Loucy (cell line): ENCODE measurements around the gene KLK3.

ENCODE experiments used
- CTCF ChIP-seq: fragments of 200-600 bp; sonication (generic); conservative IDR thresholded peaks from 2 replicates; pipeline ENCODE4 v1.5.1; 2014; ENCODE audit warnings: mild to moderate bottlenecking, antibody characterized with exemption, low read length
- EZH2phosphoT487 ChIP-seq: fragments of 200-600 bp; IDR thresholded peaks from 2 replicates; pipeline ENCODE4 v1.6.1; 2018; ENCODE audit warnings: antibody characterized with exemption, mild to moderate bottlenecking, moderate library complexity, borderline replicate concordance

- no peak for TF ChIP-seq CTCF
- no peak for TF ChIP-seq EZH2phosphoT487
These were observed 5.1 kb downstream of the KLK3 start for GRCh38 chr19:50859849-50860248.
